SU-DHL-6 (cell line): ENCODE measurements around the gene HSH2D.

Source experiments
- CTCF ChIP-seq: fragments of 200-600 bp; sonication (generic); IDR thresholded peaks from one replicate; pipeline ENCODE4 v1.5.1; 2017; ENCODE audit warnings: antibody characterized with exemption, mild to moderate bottlenecking, low read length, moderate library complexity; ENCODE audit not compliant: insufficient read depth, poor library complexity, severe bottlenecking
- EZH2phosphoT487 ChIP-seq: fragments of 200-600 bp; sonication (generic), shearing (Covaris generic); conservative IDR thresholded peaks from 2 replicates; pipeline ENCODE4 v1.6.1; 2018; ENCODE audit warnings: mild to moderate bottlenecking, antibody characterized with exemption, low read length, moderate library complexity, mixed read lengths

GRCh38 chr19:16180611-16181010 is 37.1 kb downstream of the HSH2D start:
- TF ChIP-seq CTCF (no peak), EZH2phosphoT487 (no peak)
